ENCODE measurements around the gene LNX2.

LNX2 gene

DNA sequence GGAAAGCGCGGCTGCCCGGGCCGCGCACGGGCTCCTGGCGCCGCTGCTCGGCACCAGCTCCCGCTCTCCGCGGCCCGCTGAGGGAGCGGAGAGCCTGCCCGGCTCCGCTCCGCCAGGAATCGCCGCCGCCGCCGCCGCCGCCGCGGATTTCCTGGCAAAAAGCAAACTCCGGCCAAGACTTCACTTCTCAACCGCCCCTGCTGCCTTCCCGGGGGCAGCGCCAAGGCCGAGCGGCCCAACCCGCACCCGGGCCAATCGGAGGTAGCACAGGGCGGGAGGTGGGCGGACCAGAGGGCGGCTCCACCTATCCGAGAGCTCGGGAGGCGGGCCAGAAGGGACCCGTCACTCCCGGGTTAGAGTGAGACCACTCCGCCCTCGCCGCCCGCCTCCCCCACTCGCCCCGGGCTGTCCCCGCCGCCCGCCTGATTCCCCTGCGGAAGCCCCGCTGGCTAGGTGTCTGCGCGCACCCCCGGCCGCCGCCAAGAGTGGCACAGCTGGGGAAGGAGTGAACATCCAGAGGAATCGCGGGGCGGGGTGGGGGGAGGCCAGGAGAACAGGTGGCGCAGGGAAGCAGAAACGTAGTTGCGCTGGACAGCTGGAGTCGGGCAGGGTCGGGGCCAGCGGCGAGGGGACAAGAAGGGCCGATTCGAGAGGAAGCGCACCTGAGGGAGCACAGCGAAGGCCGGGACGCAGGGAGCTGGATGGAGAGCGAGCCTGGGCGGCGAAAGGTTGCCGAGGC, at the start of gene LNX2:
Gene LNX2, minus strand, starts transcription at position 153 of the 739 bp plus-strand sequence. CDS start 38,826 bp downstream, outside the sequence.
- peak; percentile 88 for DNase-seq (ENCODE audit: low read depth, low spot score)

DNA sequence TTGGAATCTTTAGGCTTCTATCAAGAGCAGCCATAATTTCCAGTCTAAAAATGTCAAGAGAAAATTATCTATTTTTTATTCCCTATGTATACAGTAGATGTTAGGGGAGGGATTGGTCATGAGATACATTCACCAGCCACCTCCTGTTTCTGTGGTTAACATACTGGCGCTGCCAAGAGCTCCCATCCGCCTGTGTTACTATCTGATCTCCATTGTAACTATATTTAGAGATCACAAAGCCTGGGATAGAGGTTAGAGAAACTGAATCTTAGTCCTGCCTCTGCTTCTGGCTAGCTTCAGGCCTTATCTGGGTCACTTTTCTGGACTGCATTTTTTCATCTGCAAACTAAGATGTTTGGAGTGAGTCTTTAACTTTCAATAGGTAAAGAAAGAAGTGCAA, 47.6 kb upstream of the LNX2 start:
- DNase-seq (ENCODE audit: low read depth, low spot score), result no peak

- DNase-seq (ENCODE audit: low read depth, low spot score), result no peak
These were observed 46.6 kb upstream of the LNX2 start for GRCh38 chr13:27666951-27667350.

DNA sequence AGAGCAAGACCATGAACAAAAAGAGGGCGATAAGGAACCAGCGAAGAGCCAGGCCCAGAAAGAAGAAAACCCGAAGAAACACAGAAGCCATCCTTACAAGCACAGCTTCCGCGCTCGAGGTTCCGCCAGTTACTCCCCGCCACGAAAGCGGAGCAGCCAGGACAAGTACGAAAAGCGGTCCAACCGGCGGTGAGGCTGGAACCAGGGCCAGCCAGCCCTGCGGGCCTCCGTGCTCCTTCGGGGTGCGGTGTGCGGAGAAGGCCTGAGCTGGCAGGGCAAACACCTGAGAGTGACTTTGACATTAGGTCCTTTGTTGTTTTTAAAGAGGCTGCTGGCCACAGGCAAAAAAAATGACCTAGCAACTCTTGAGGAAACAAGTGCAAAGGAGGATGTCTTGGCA, 45.4 kb upstream of the LNX2 start:
- no peak for DNase-seq (ENCODE audit: low read depth, low spot score)

GRCh38 chr13:27665333-27665732, 45.0 kb upstream of the LNX2 start:
- DNase-seq (ENCODE audit: low read depth, low spot score), result no peak

DNA sequence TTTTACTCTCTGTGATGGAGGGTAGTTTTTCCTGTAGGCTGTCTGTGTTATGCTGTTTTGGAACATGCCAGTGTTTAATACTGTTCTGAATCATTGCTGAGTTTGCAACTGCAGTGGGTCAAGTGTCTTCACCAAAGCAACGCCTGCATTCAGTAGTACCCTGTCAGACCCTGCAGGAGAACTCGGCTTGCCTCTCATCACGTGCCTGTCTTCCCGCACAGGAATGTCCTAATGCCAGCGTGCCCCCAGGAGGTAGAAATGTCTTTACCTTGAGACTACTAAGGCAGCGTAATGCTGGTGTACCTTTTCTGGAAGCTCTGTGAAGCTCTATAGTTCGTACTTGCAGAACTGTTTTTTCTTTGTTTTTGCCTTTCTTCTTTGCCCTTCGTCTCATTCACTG, 43.6 kb upstream of the LNX2 start:
- DNase-seq (ENCODE audit: low read depth, low spot score), result no peak

GRCh38 chr13:27662738-27663470, 42.6 kb upstream of the LNX2 start:
- no peak for DNase-seq (ENCODE audit: low read depth, low spot score)

DNA sequence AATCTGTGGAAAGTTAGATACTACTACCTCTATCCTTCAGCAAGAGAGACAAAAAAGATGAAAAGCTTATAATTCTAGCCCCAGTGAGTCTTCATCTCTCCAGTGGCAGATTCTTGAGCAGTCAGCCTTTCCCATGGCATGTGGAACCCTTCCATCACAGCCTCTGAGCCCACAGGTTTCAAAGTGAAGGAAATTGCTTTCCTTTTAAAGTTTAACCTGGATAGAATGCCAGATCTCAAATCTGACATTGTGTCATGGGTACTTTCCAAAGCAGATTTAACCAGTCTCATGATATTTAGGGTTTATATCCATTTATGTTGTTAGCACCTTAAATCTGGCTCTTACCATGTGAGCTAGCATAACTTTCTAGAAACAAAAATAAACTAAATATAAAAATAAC, 40.7 kb upstream of the LNX2 start:
- DNase-seq (ENCODE audit: low read depth, low spot score), result no peak

DNA sequence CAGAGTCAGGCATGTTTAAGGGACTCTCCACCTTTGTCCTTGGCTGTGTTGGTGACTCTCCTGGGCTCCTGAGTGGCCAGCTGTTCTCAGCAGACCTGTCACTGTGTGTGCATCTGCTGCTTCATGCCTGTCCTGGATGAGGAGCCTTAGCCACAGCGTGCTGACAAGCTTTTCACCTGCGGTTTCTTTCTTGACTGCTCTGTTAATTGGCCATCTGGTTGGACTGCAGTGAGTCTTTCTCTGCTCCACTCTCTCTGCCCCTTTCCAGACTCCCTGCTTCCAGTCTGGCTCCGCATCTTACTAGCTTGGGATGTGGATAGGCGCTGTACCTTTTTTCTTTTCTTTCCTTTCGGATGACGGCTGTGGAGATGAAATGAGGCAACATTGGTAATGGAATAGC, 40.2 kb upstream of the LNX2 start:
- DNase-seq (ENCODE audit: low read depth, low spot score), result no peak

- DNase-seq (ENCODE audit: low read depth, low spot score), result no peak
These were observed 39.0 kb upstream of the LNX2 start for GRCh38 chr13:27659145-27659865.

GRCh38 chr13:27658546-27658945, 38.2 kb upstream of the LNX2 start:
- no peak for DNase-seq (ENCODE audit: low read depth, low spot score)

DNA sequence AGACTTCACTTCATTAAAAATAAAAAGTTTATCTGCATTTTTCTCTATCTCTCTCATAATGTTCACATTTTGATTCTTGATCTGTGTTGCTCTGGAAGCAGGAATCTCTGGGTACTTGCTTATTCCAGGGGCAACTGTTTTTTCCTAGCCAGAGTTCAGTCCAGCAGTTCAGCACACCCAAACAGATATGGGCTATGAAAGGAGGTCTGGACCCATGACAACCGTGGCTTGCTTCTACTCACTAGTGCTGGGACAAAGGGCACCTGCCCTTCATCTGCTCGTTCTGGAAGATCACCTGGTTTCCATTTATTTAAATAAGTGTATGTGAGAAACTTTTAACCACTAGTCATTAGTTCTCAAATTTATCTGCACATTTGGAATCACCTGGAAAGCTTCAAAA, 37.4 kb upstream of the LNX2 start:
- DNase-seq (ENCODE audit: low read depth, low spot score), result no peak

- no peak for DNase-seq (ENCODE audit: low read depth, low spot score)
These were observed 34.5 kb upstream of the LNX2 start for GRCh38 chr13:27654816-27655215.

GRCh38 chr13:27654059-27654458, 33.7 kb upstream of the LNX2 start:
- DNase-seq (ENCODE audit: low read depth, low spot score), result no peak

DNA sequence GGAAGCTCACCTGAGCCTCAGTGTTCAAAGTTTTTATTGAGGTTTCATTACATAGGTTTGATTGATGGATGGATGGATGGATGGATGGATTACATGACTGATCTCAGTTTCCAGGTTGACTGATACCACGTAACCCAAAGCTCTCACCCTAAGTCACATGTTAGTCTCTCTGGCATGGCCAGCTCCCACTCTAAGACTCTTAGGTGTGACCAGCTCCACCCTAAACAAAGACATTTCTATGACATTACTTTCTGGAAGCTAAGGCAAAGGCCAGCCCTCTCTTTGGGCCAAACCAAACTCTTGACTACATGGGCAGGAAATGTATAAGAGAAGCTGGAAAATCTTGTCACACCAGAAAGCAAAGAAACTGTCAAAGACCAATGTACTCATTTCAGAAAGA, 30.0 kb upstream of the LNX2 start:
- DNase-seq (ENCODE audit: low read depth, low spot score), result no peak

DNA sequence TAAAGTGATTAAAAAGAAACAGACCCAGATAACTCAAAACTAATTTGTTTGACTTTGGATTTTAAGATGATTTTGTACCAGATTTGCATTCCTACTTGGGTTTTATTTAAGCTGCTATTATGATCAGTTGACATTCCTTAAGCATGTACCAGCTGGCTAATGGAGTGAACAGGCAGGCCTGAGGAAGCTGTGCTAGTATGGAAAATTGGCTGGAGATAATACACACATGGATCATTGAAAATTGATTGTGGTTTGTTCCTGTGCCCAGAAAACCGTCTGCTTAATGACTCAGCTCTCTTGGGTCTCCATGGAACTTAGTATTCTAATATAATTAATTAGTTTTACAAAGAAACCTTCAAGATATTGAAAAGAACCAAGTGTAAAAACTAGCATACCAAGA, 24.0 kb upstream of the LNX2 start:
- DNase-seq (ENCODE audit: low read depth, low spot score), result no peak

- DNase-seq (ENCODE audit: low read depth, low spot score), result no peak
These were observed 23.2 kb upstream of the LNX2 start for GRCh38 chr13:27643334-27644132.

- no peak for DNase-seq (ENCODE audit: low read depth, low spot score)
These were observed 21.6 kb upstream of the LNX2 start for GRCh38 chr13:27641711-27642502.

- no peak for DNase-seq (ENCODE audit: low read depth, low spot score)
These were observed 18.9 kb upstream of the LNX2 start for GRCh38 chr13:27639186-27639585.

DNA sequence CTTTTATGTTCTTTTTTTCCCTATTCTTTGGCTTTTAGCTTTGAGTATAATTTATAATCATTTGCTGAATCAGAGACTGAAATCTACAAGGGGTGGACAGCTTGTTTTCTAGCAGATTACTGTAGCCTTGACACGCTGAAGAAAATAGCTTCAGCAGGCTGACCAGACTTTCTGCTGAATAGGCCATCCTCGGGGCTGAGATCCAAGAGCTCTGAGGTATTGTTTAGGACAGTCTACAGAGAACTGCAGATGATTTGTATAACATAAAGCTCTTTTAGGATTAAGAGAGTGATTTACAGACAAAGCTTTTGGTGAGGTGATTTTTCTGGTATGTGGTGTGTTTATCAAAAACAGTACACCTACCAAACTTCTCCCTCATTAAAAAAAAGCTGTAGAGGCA, 18.2 kb upstream of the LNX2 start:
- DNase-seq (ENCODE audit: low read depth, low spot score), result no peak

DNA sequence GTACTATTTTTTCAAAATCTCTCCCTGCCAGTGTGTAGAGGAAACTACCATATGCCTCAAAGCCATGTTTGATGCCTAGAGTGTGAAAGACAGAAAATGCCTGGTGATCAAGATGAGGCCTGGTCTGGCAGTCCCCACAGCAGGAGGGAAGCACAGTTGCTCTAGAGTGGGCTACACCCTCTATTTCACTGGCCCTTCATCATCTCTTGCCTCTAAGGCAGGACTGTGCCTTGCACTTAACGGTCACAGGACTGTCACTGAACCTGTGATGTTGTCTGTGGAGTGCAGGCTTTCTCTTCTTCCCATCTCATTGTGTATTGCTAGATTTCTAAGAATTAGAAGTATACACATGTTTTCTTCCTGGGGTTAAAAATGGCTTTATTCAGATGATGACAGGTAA, 17.7 kb upstream of the LNX2 start:
- no peak for DNase-seq (ENCODE audit: low read depth, low spot score)

All from brain pericyte (primary cell).